Effector memory CD4-positive, alpha-beta T cell (primary cell): ENCODE results near the gene SHOX.

ENCODE experiments used
- DNase-seq, 3 donors: peaks; one replicate each; pipeline ENCODE4 v3.0.0-alpha.2; 2020
- H3K27ac ChIP-seq: 2 replicates; pipeline ENCODE4 v1.7.0; 2013; ENCODE audit warnings: mild to moderate bottlenecking, low read length, moderate library complexity; ENCODE audit not compliant: insufficient read depth, poor library complexity, severe bottlenecking
- H3K27me3 ChIP-seq: replicated peaks from 2 replicates; pipeline ENCODE4 v1.7.0; 2013; ENCODE audit warnings: mild to moderate bottlenecking, low read length; ENCODE audit not compliant: insufficient read depth, control insufficient read depth, poor library complexity, severe bottlenecking
- H3K36me3 ChIP-seq: 2 replicates; pipeline ENCODE4 v1.7.0; 2013; ENCODE audit warnings: mild to moderate bottlenecking, low read length, moderate library complexity; ENCODE audit not compliant: control insufficient read depth, insufficient read depth
- H3K4me1 ChIP-seq: 2 replicates; pipeline ENCODE4 v1.7.0; 2013; ENCODE audit warnings: low read length, mild to moderate bottlenecking; ENCODE audit not compliant: control insufficient read depth, insufficient read depth, poor library complexity, severe bottlenecking
- H3K4me3 ChIP-seq: 2 replicates; pipeline ENCODE4 v1.7.0; 2013; ENCODE audit warnings: low read length, low read depth, mild to moderate bottlenecking; ENCODE audit not compliant: insufficient read depth, poor library complexity, severe bottlenecking
- H3K9me3 ChIP-seq: 2 replicates; pipeline ENCODE4 v1.7.0; 2013; ENCODE audit warnings: mild to moderate bottlenecking, low read length, moderate library complexity; ENCODE audit not compliant: control insufficient read depth

SHOX gene

GRCh38 chrX:629230-630006 is 1.2 kb upstream of the SHOX start:
- no peaks in the 10 kb centered on the region for H3K36me3 ChIP-seq
- peaks cover 19% of the 10 kb centered on the region for H3K27me3 ChIP-seq
- H3K27ac ChIP-seq = no peak overlapping the region
- no peak for DNase-seq
- no peaks in the 10 kb centered on the region for H3K9me3 ChIP-seq
- no peak overlapping the region for H3K4me3 ChIP-seq
- H3K4me1 ChIP-seq = no peaks in the 10 kb centered on the region

- Histone ChIP-seq H3K9me3 (no peaks in the 10 kb centered on the region), H3K27me3 (peaks cover 20% of the 10 kb centered on the region), H3K27ac (no peak overlapping the region), H3K4me3 (no peak overlapping the region), H3K4me1 (no peaks in the 10 kb centered on the region), H3K36me3 (no peaks in the 10 kb centered on the region)
- no peak for DNase-seq
These were observed 482 bp upstream of the SHOX start for GRCh38 chrX:630007-630611.

- no peak overlapping the region for H3K4me3 ChIP-seq
- no peak overlapping the region for H3K27ac ChIP-seq
- no peaks in the 10 kb centered on the region for H3K9me3 ChIP-seq
- peaks cover 23% of the 10 kb centered on the region for H3K27me3 ChIP-seq
- H3K4me1 ChIP-seq = no peaks in the 10 kb centered on the region
- no peak for DNase-seq
- H3K36me3 ChIP-seq = no peaks in the 10 kb centered on the region
These were observed 1.3 kb downstream of the SHOX start for GRCh38 chrX:631802-632365.

GRCh38 chrX:632366-633042 is 1.9 kb downstream of the SHOX start:
- H3K4me1 ChIP-seq = no peaks in the 10 kb centered on the region
- no peaks in the 10 kb centered on the region for H3K9me3 ChIP-seq
- no peak overlapping the region for H3K4me3 ChIP-seq
- H3K36me3 ChIP-seq = no peaks in the 10 kb centered on the region
- DNase-seq = no peak
- H3K27me3 ChIP-seq = peaks cover 26% of the 10 kb centered on the region
- no peak overlapping the region for H3K27ac ChIP-seq

GRCh38 chrX:633043-633984 is 2.7 kb downstream of the SHOX start:
- no peaks in the 10 kb centered on the region for H3K36me3 ChIP-seq
- no peak overlapping the region for H3K4me3 ChIP-seq
- no peaks in the 10 kb centered on the region for H3K4me1 ChIP-seq
- H3K27me3 ChIP-seq = peaks cover 29% of the 10 kb centered on the region
- no peak overlapping the region for H3K27ac ChIP-seq
- DNase-seq = no peak
- H3K9me3 ChIP-seq = no peaks in the 10 kb centered on the region

- no peak for DNase-seq
- peaks cover 28% of the 10 kb centered on the region for H3K27me3 ChIP-seq
- no peak overlapping the region for H3K27ac ChIP-seq
- no peak overlapping the region for H3K4me3 ChIP-seq
- no peaks in the 10 kb centered on the region for H3K9me3 ChIP-seq
- no peaks in the 10 kb centered on the region for H3K36me3 ChIP-seq
- H3K4me1 ChIP-seq = no peaks in the 10 kb centered on the region
These were observed 3.7 kb downstream of the SHOX start for GRCh38 chrX:633985-634958.

GRCh38 chrX:635428-636090 is 5.0 kb downstream of the SHOX start:
- H3K27me3 ChIP-seq = peaks cover 22% of the 10 kb centered on the region
- H3K9me3 ChIP-seq = no peaks in the 10 kb centered on the region
- no peaks in the 10 kb centered on the region for H3K36me3 ChIP-seq
- H3K27ac ChIP-seq = no peak overlapping the region
- H3K4me3 ChIP-seq = no peak overlapping the region
- no peaks in the 10 kb centered on the region for H3K4me1 ChIP-seq
- DNase-seq = no peak

- no peak for DNase-seq
- H3K27ac ChIP-seq = no peak overlapping the region
- no peak overlapping the region for H3K4me3 ChIP-seq
- H3K27me3 ChIP-seq = peaks cover 12% of the 10 kb centered on the region
- no peaks in the 10 kb centered on the region for H3K36me3 ChIP-seq
- H3K9me3 ChIP-seq = no peaks in the 10 kb centered on the region
- H3K4me1 ChIP-seq = no peaks in the 10 kb centered on the region
These were observed 6.5 kb downstream of the SHOX start for GRCh38 chrX:636981-637659.
